ENCODE data around the gene STARD7.
A peak's percentile ranks its signal among the peaks of the same experiment; 100 is the strongest.

The STARD7 gene

DNA sequence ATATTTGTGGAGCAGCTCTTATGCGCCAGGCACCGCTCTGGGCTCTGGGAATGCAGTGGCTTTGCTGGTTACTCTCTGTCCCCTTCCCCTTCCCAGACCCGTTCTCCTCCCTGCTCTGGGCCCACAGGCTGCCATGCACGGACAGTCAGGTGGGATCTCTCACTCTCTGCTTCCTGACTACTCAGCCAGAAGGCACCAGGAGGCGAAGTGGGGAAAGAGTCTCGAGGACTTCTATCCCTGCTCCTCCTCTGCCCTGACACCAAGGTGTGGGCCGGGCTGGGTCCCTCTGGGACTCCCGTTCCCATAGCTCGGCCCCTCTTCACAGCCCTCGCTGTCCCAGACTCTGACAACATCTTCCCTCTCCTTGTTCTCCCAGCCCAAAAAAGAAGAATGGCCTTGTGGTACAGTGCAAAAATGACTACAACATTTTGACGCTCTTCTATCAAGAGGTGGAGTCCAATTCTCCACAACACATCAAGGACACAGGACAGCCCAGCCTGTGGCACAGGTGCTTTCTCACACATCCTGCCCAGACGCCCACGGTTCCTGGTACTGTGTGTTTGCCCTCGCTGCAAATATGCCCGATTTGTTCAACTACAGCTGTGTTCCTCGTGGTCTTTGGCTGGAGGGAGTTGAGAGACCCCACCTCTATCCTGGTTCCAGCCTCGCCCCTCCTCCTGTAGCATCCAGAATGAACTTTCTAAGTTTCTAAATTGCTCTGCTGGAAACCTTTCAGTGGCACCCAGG, 49.4 kb downstream of the STARD7 start:
- peak; percentile 91 for FAIRE-seq
- TF ChIP-seq POLR2A (IDR thresholded peaks at IDR 0.05; ENCODE audit: low read depth, low read length): no peak
- TF ChIP-seq POLR2AphosphoS5 (IDR thresholded peaks at IDR 0.05; ENCODE audit: low read depth, low read length): no peak
- no peak for TF ChIP-seq SPI1 (IDR thresholded peaks at IDR 0.05; ENCODE audit: low read depth, low read length)
- TF ChIP-seq TAF1 (IDR thresholded peaks at IDR 0.05; ENCODE audit: low read depth, low read length): no peak
- peak; percentile 34; the same call in 1 of the 2 replicates for TF ChIP-seq POU2F2 (IDR thresholded peaks at IDR 0.05; ENCODE audit: low read depth, low read length)
- DNase-seq (ENCODE audit: insufficient read length, low spot score): no peak

DNA sequence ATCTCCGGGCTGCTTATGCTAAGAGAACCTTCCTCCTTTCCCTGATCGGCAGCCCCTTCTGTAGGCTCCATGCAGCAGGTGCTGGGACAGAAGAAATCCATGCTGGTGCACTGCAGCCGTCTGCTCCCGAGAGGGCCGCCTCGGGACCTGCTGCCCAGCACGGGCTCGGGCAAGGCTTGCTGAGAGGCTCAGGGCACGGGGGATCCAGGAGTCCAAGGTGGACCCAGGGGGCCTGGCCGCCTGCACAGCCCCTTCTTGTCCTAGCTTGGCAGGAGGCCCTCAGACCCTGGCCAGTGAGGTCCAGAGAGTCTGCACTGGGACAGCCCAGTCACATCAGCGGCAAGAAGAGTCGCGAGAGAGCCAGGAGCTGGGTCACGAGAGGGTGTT, 50.1 kb downstream of the STARD7 start:
- TF ChIP-seq POLR2A (IDR thresholded peaks at IDR 0.05; ENCODE audit: low read depth, low read length) (0 out of 2 replicates have a peak, but pooled peaks have one; percentile 24), TAF1 (IDR thresholded peaks at IDR 0.05; ENCODE audit: low read depth, low read length) (no peak), PAX5 (IDR thresholded peaks at IDR 0.05; ENCODE audit: insufficient read depth, low read length, severe bottlenecking) (no peak), POU2F2 (IDR thresholded peaks at IDR 0.05; ENCODE audit: low read depth, low read length) (no peak), POLR2AphosphoS5 (IDR thresholded peaks at IDR 0.05; ENCODE audit: low read depth, low read length) (no peak), SPI1 (IDR thresholded peaks at IDR 0.05; ENCODE audit: low read depth, low read length) (no peak)
- no peak for DNase-seq (ENCODE audit: insufficient read length, low spot score)
- FAIRE-seq: no peak

DNA sequence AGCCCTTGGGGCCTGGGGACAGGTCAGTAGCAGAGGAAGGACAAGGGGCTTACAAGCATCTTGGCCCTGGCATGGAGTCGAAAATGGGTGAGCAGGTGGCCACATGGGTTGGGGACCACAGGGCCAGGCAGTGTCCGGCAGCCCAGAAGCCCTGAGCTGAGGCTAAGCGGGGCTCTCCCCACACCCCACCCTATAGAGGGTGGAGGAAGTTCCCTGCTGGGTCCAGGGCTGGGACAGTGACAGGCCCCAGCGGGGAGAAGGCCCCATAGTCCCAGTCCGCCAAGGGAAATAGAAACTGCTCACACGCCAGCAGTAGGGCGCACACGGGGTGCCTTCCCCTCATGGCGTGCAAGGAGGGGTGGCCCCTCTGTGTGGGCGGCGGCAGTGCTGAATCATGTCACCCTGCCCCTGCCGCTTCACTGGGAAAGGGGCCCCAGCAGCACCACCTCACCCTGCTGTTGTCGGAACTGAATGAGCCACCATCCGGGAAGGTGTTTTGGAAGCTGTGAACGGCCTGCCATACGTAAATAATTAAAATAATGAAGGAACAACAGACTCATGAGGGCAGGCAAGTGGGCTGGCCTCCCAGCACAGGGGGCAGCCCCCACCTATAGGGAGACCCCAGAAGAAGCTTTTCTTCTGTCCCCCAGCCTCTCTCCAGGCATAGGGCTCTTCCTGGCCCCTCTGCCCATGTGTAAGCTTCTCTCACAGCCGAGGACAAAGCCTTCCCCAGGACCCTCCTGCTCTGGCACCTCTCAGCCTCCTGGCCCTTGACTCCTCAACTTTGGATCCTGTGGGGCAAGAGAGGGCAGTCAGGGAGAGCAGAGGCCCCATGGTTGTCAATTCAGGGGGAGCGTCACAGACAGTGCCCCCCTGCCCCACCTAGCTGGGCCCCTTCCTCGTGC, 50.7 kb downstream of the STARD7 start:
- TF ChIP-seq POLR2AphosphoS5 (IDR thresholded peaks at IDR 0.05; ENCODE audit: low read depth, low read length): peak; percentile 75
- no peak for TF ChIP-seq SPI1 (IDR thresholded peaks at IDR 0.05; ENCODE audit: low read depth, low read length)
- peak; percentile 49; the same call in 1 of the 2 replicates for TF ChIP-seq POLR2A (IDR thresholded peaks at IDR 0.05; ENCODE audit: low read depth, low read length)
- 0 out of 2 replicates have a peak, but pooled peaks have one; percentile 49 for TF ChIP-seq TAF1 (IDR thresholded peaks at IDR 0.05; ENCODE audit: low read depth, low read length)
- TF ChIP-seq PAX5 (IDR thresholded peaks at IDR 0.05; ENCODE audit: insufficient read depth, low read length, severe bottlenecking): no peak
- peak; percentile 89 for TF ChIP-seq POU2F2 (IDR thresholded peaks at IDR 0.05; ENCODE audit: low read depth, low read length)
- peak; percentile 96 for FAIRE-seq
- peak; percentile 78 for DNase-seq (ENCODE audit: insufficient read length, low spot score)

DNA sequence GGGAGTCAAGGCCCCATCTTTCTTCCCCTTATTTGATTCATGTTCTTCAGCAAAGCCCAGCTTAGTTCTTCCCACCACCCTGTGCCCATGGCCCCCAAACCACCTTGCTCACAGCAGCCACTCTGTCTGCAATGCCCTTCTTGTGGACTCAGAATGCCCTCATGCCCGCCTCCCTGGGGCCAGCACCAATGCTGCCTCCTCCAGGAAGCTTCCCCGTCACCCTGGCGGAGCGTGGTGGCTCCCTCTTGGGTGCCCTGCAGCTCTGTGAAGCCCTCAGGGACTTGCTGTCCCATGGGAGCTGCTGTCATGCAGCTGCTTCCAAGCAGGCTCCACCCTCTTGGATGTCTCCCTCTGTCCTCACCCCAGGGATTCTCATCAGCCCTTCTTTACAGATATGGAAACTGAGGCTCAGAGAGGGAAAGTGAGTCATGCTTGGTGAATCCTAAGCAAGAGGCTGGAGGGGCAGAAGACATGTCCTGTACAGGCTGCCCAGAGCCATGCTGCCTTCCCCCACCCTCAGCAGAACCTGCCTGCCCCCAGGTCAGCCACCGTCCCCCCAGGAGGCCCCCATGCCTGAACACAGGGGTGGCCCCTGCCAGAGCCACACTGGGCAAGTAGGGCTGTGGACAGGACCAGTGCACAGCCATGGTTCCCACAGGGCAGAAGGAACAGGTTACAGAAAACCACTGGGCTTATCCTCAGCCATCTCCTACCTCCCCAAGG, 51.5 kb downstream of the STARD7 start:
- FAIRE-seq: no peak
- no peak for DNase-seq (ENCODE audit: insufficient read length, low spot score)
- TF ChIP-seq POLR2A (IDR thresholded peaks at IDR 0.05; ENCODE audit: low read depth, low read length): no peak
- TF ChIP-seq POLR2AphosphoS5 (IDR thresholded peaks at IDR 0.05; ENCODE audit: low read depth, low read length): no peak
- TF ChIP-seq TAF1 (IDR thresholded peaks at IDR 0.05; ENCODE audit: low read depth, low read length): no peak
- no peak for TF ChIP-seq POU2F2 (IDR thresholded peaks at IDR 0.05; ENCODE audit: low read depth, low read length)
- no peak for TF ChIP-seq PAX5 (IDR thresholded peaks at IDR 0.05; ENCODE audit: insufficient read depth, low read length, severe bottlenecking)
- no peak for TF ChIP-seq SPI1 (IDR thresholded peaks at IDR 0.05; ENCODE audit: low read depth, low read length)

DNA sequence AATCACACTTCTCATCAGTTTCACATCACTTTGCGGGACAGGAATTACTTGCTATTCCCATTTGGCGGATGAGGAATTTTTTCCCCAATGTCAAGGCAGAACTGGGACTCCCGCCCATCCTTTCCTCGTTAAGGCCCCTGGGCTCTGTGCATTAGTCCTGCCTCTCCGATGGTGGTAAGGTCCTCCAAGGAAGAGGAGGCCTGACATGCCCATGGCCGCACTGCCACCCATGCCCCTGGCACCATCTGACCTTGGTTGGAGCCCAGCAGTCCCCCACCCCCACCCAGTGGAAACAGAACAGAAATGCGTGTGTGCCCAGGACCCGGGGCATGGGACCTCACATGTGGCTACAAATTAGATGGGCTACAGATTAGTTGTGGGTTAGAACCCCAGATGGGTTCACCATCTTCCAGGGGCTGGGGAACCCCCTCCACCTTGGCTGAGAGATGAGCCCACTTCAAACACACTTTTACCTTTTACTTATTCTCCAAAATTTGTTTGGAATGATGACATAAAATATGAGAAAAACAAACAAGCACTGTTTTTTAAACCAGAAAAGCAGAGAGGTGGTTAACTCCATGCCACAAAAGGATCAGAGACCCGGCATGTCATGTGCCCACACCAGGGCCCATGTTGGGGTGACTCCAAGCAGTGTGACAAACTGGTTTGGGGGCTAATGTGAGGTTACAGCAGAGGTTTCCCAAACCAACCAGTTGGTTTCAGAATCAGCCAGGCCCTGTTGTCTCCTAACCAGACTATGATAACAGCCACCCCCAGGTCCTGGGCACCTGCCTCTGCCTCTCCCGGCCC, 52.4 kb downstream of the STARD7 start:
- DNase-seq (ENCODE audit: insufficient read length, low spot score): no peak
- no peak for FAIRE-seq
- TF ChIP-seq POLR2AphosphoS5 (IDR thresholded peaks at IDR 0.05; ENCODE audit: low read depth, low read length) (no peak), PAX5 (IDR thresholded peaks at IDR 0.05; ENCODE audit: insufficient read depth, low read length, severe bottlenecking) (no peak), POLR2A (IDR thresholded peaks at IDR 0.05; ENCODE audit: low read depth, low read length) (no peak), POU2F2 (IDR thresholded peaks at IDR 0.05; ENCODE audit: low read depth, low read length) (no peak), SPI1 (IDR thresholded peaks at IDR 0.05; ENCODE audit: low read depth, low read length) (no peak), TAF1 (IDR thresholded peaks at IDR 0.05; ENCODE audit: low read depth, low read length) (no peak)

DNA sequence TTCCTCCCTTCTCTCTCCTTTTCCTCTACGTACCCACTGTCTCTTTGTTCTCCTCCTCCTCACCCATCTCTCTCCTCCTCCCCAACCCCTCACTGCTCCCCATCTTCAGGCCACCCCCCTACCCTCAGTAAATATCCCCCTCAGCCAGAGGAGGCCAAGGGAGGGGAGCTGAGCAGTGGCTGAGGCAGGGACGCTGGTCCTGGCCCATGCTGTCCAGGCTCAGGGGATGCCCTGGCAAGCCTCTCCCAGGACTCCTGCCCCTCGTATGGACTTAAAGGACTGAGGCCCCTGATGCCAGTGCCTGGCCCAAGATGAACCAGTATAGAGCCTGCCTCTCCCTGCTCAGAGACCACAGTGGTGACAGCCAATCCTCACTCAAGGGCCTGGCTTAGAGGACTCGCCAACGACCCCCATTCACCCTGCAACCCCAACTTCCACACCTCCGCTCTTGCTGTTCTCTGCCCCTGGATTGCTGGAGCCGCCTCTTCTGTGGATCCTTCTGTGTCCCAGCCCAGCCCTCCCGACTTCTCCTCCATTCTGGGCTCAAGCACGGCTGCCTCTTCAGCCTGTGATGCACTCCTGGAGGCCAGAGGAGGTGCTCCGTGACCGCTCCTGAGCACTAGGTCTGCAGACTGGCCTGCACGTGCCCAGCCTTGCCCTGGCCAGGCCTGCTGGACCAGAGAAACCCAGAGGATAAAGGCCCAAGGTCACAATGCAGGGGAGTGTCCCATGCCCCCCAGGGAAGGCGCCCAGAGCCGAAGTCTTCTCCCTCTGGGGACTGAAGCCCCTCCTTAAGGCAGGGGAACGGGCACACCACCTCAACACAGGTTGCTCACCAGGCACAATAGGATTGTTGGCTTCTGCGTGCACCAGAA, 53.9 kb downstream of the STARD7 start:
- FAIRE-seq (peak; percentile 9), DNase-seq (ENCODE audit: insufficient read length, low spot score) (no peak)
- TF ChIP-seq PAX5 (IDR thresholded peaks at IDR 0.05; ENCODE audit: insufficient read depth, low read length, severe bottlenecking): no peak
- no peak for TF ChIP-seq TAF1 (IDR thresholded peaks at IDR 0.05; ENCODE audit: low read depth, low read length)
- TF ChIP-seq POLR2A (IDR thresholded peaks at IDR 0.05; ENCODE audit: low read depth, low read length): no peak
- TF ChIP-seq POU2F2 (IDR thresholded peaks at IDR 0.05; ENCODE audit: low read depth, low read length): no peak
- no peak for TF ChIP-seq SPI1 (IDR thresholded peaks at IDR 0.05; ENCODE audit: low read depth, low read length)
- no peak for TF ChIP-seq POLR2AphosphoS5 (IDR thresholded peaks at IDR 0.05; ENCODE audit: low read depth, low read length)

DNA sequence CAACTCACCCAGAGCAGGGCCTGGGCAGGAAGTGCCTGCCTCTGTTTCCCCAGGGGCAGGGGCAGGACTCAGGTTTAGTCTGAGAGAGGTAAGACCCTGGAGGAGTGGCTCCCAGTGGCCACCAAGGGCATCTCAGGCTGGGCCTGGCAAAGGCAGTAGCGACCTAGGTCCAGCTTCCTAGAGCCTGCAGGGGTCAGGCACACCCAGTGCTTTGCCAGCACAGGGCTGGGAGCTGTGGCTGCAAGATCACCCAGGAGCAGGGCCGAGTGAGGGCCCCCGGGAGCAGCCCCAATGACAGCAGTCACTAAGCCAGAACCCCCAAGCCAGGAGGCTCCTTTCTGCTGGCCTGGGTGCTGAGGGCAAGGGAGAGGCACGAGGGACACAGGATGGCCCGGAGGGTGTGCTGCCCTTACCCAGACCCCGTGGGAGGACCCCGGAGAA, 54.6 kb downstream of the STARD7 start:
- TF ChIP-seq PAX5 (IDR thresholded peaks at IDR 0.05; ENCODE audit: insufficient read depth, low read length, severe bottlenecking) (no peak), TAF1 (IDR thresholded peaks at IDR 0.05; ENCODE audit: low read depth, low read length) (no peak), POLR2AphosphoS5 (IDR thresholded peaks at IDR 0.05; ENCODE audit: low read depth, low read length) (no peak), POU2F2 (IDR thresholded peaks at IDR 0.05; ENCODE audit: low read depth, low read length) (no peak), POLR2A (IDR thresholded peaks at IDR 0.05; ENCODE audit: low read depth, low read length) (no peak), SPI1 (IDR thresholded peaks at IDR 0.05; ENCODE audit: low read depth, low read length) (no peak)
- DNase-seq (ENCODE audit: insufficient read length, low spot score) (no peak), FAIRE-seq (no peak)

Data from GM12891 (cell line).